A549 (cell line): ENCODE measurements around the gene ALDH16A1. TPM values are rescaled to one million over a fixed set of nuclear protein-coding genes. Genes with fewer than 3 reads are reported as not detected.

Experiments used
- ATAC-seq, 2 experiments: fragments of 200-7000 bp in 1 of 2; fragments of >200 bp in 1 of 2; cut with Nextera tagmentation in 1 of 2; cut with Tn5 transposase in 1 of 2; 3 replicates each; pipeline versions ENCODE4 v1.8.0 to v1.9.1; 2018 to 2020; ENCODE audit warnings: mild to moderate bottlenecking in 1 of 2, moderate library complexity in 1 of 2
- CTCF ChIA-PET: fragments of 300-600 bp; sonication (Branson Sonifier 250); formaldehyde crosslinking; extraction: SDS; loops from one replicate; lab custom pipeline; 2021; ENCODE audit warnings: antibody characterized with exemption, inconsistent platforms; lab: Yijun Ruan, JAX
- POLR2A ChIA-PET: fragments of 350-600 bp; formaldehyde crosslinking; extraction: SDS; loops from one replicate; lab custom pipeline; 2021; ENCODE audit warnings: antibody characterized with exemption, inconsistent platforms; lab: Yijun Ruan, JAX
- DNase-seq, 2 experiments: peaks; one replicate each; pipeline versions ENCODE4 v3.0.0 to v3.0.0-alpha.2; 2011 to 2016; ENCODE audit warnings: low read depth in 1 of 2, low spot score in 1 of 2
- FAIRE-seq: peaks from 2 replicates; lab custom pipeline; 2011; peaks lifted over from hg19 to GRCh38; lab: Jason Lieb, UNC
- H3K27ac ChIP-seq, 2 experiments: fragments of >200 bp; sonication (Bioruptor Twin); formaldehyde crosslinking; 3 replicates each; pipeline ENCODE4 v1.5.1; 2016 to 2017
- H3K4me1 ChIP-seq: fragments of >200 bp; sonication (Bioruptor Twin); formaldehyde crosslinking; 3 replicates; pipeline ENCODE4 v1.6.1; 2016
- H3K4me2 ChIP-seq: fragments of >200 bp; sonication (Bioruptor Twin); formaldehyde crosslinking; 3 replicates; pipeline ENCODE4 v1.6.1; 2016
- H3K4me3 ChIP-seq: fragments of >200 bp; sonication (Bioruptor Twin); formaldehyde crosslinking; 3 replicates; pipeline ENCODE4 v1.5.1; 2016
- H3K9me3 ChIP-seq: fragments of >200 bp; sonication (Bioruptor Twin); formaldehyde crosslinking; 3 replicates; pipeline ENCODE4 v1.6.1; 2016
- EHF ChIP-seq: fragments of 250-450 bp; sonication (Bioruptor Pico); IDR thresholded peaks from 2 replicates; pipeline ENCODE4 v1.5.0; 2020; ENCODE audit warnings: mild to moderate bottlenecking
- HOXB13 ChIP-seq: fragments of 250-450 bp; sonication (Bioruptor Pico); IDR thresholded peaks from 2 replicates; pipeline ENCODE4 v1.5.0; 2020; ENCODE audit warnings: low read depth, mild to moderate bottlenecking, moderate library complexity
- HOXB5 ChIP-seq: fragments of 250-450 bp; sonication (Bioruptor Pico); IDR thresholded peaks from 2 replicates; pipeline ENCODE4 v1.5.0; 2020; ENCODE audit warnings: mild to moderate bottlenecking, moderate library complexity
- JUNB ChIP-seq: fragments of >200 bp; sonication (Bioruptor Twin); formaldehyde crosslinking; IDR thresholded peaks from 2 replicates; pipeline ENCODE4 v1.6.1; 2016
- MAZ ChIP-seq: fragments of 150-350 bp; IDR thresholded peaks from 2 replicates; pipeline ENCODE4 v1.6.1; 2014; ENCODE audit warnings: antibody characterized with exemption, low read depth, low read length, borderline replicate concordance
- RAD21 ChIP-seq, 2 experiments: fragments of >200 bp in 1 of 2; sonication (Bioruptor Twin) in 1 of 2; formaldehyde crosslinking in 1 of 2; IDR thresholded peaks in 1 of 2; conservative IDR thresholded peaks in 1 of 2; 2 replicates in 1 of 2; 3 replicates in 1 of 2; pipeline ENCODE4 v1.6.1; 2012 to 2018; ENCODE audit warnings: inconsistent platforms in 1 of 2
- RNF2 ChIP-seq: fragments of 200-600 bp; sonication (generic); IDR thresholded peaks from 2 replicates; pipeline ENCODE4 v1.6.1; 2016; ENCODE audit warnings: low read depth, mild to moderate bottlenecking, antibody characterized with exemption, moderate library complexity, borderline replicate concordance
- SMC3 ChIP-seq: fragments of >200 bp; sonication (Bioruptor Twin); formaldehyde crosslinking; IDR thresholded peaks from 3 replicates; pipeline ENCODE4 v1.6.1; 2018; ENCODE audit warnings: inconsistent platforms
- SREBF2 ChIP-seq: fragments of 450-650 bp; IDR thresholded peaks from 2 replicates; pipeline ENCODE4 v1.6.1; 2014; ENCODE audit warnings: mild to moderate bottlenecking, moderate library complexity
- WGBS: methylation state at CpG from one replicate; pipeline ENCODE4 v1.1.6; 2017; ENCODE audit errors: missing lambda C conversion rate; 5-methylcytosine and 5-hydroxymethylcytosine counted together
- polyA plus RNA-seq, 4 experiments: library from polyadenylated mRNA; depleted of rRNA in 3 of 4; stranded (reverse); fragments of >200 nt; fragmentation: RNase III in 1 of 4; extraction: RNeasy Plus Mini Kit Qiagen cat#74134 plus additional on column Dnase treatment in 1 of 4; gene quantifications; 2 replicates in 3 of 4; 3 replicates in 1 of 4; pipeline ENCODE4 v1.2.3, GENCODE V29; 2011 to 2017
- small RNA-seq, 6 experiments: library from RNA; depleted of rRNA; stranded (forward); fragments of <200 nt; gene quantifications; one replicate each; pipeline ENCODE3, GENCODE V24; 2012
- TF ChIP-seq, protein P1 (sequence below): fragments of >200 bp; sonication (Bioruptor Twin); formaldehyde crosslinking; IDR thresholded peaks from 2 replicates; pipeline ENCODE4 v1.6.1; 2016
- TF ChIP-seq, protein P2 (sequence below): IDR thresholded peaks from 2 replicates; pipeline ENCODE4 v1.6.1; 2012; ENCODE audit warnings: low read depth, borderline replicate concordance
- TF ChIP-seq, protein P3 (sequence below): fragments of >200 bp; sonication (Bioruptor Twin); formaldehyde crosslinking; IDR thresholded peaks from 3 replicates; pipeline ENCODE4 v1.5.1; 2016
- TF ChIP-seq, protein P4 (sequence below): IDR thresholded peaks from 2 replicates; pipeline ENCODE4 v1.6.1; 2012

ALDH16A1 gene
- polyA plus RNA-seq, 2 of the 4 experiments (the other 2 are of a cell fraction) = 10.2 to 23.0 TPM

DNA sequence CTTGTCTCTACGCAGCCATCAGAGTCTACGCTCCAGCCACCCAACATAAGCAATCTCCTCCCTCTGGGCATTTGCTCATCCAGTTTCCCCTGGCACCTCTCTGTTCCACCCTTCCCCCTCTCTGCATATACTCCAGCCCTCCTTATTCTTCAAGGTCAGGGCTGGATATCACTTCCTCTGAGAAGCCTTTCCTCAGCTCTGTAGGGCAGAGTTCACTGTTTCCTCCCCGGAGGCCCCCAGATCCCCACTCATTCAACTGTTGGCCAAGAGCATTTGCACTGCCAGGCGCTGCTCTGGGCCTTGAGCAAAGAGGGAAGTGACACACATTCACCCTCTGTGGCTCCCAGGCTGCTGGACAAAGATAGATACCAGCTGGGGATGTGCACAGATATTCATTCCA, 62.7 kb downstream of the ALDH16A1 start:
- TF ChIP-seq SMC3 (no peak), RAD21 (conservative IDR thresholded peaks at IDR 0.05 in 1 of 2, IDR thresholded peaks at IDR 0.05 in 1 of 2) (no peak), HOXB13 (CRISPR knock-in tag) (no peak), SREBF2 (no peak), JUNB (no peak), HOXB5 (no peak), EHF (no peak), RNF2 (no peak)
- TF ChIP-seq, protein P1, sequence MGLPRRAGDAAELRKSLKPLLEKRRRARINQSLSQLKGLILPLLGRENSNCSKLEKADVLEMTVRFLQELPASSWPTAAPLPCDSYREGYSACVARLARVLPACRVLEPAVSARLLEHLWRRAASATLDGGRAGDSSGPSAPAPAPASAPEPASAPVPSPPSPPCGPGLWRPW = no peak
- TF ChIP-seq, protein P2, sequence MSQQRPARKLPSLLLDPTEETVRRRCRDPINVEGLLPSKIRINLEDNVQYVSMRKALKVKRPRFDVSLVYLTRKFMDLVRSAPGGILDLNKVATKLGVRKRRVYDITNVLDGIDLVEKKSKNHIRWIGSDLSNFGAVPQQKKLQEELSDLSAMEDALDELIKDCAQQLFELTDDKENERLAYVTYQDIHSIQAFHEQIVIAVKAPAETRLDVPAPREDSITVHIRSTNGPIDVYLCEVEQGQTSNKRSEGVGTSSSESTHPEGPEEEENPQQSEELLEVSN = no peak
- TF ChIP-seq, protein P3, sequence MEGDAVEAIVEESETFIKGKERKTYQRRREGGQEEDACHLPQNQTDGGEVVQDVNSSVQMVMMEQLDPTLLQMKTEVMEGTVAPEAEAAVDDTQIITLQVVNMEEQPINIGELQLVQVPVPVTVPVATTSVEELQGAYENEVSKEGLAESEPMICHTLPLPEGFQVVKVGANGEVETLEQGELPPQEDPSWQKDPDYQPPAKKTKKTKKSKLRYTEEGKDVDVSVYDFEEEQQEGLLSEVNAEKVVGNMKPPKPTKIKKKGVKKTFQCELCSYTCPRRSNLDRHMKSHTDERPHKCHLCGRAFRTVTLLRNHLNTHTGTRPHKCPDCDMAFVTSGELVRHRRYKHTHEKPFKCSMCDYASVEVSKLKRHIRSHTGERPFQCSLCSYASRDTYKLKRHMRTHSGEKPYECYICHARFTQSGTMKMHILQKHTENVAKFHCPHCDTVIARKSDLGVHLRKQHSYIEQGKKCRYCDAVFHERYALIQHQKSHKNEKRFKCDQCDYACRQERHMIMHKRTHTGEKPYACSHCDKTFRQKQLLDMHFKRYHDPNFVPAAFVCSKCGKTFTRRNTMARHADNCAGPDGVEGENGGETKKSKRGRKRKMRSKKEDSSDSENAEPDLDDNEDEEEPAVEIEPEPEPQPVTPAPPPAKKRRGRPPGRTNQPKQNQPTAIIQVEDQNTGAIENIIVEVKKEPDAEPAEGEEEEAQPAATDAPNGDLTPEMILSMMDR = no peak
- TF ChIP-seq, protein P4, sequence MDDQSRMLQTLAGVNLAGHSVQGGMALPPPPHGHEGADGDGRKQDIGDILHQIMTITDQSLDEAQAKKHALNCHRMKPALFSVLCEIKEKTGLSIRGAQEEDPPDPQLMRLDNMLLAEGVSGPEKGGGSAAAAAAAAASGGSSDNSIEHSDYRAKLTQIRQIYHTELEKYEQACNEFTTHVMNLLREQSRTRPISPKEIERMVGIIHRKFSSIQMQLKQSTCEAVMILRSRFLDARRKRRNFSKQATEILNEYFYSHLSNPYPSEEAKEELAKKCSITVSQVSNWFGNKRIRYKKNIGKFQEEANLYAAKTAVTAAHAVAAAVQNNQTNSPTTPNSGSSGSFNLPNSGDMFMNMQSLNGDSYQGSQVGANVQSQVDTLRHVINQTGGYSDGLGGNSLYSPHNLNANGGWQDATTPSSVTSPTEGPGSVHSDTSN = no peak
- 74% methylated on average over 4 of the region's 4 CpGs for WGBS
- Histone ChIP-seq H3K4me3 (no peak overlapping the region), H3K4me2 (no peak overlapping the region), H3K4me1 (peaks cover 15% of the 10 kb centered on the region), H3K9me3 (no peaks in the 10 kb centered on the region), H3K27ac (no peak overlapping the region)
- no peak for FAIRE-seq
- CTCF ChIA-PET = interaction anchor here (1.0 to 4.6 kb wide), 9 partner anchors 10 to 156 kb away, joined by 3 to 42 read pairs (median 6); no protein-coding TSS in a partner anchor
- DNase-seq = no peak
- POLR2A ChIA-PET = no interaction called here
- ATAC-seq = no peak

DNA sequence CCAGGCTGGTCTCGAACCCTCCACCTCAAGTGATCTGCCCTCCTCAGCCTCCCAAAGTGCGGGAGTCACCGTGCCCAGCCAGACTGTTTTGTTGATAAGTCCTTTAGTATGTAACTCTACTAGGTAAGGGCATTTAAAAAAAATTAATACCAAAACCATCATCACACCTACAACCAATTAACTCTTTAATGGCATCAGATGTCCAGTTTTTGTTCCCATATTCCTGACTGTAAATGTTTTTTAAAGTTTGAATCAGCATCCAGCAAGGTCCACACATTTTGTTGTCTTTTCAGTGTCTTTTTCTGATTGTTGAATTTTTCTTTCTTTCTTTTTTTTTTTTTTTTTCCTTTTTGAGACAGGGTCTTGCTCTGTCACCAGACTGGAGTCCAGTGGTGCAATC, 65.0 kb downstream of the ALDH16A1 start:
- Histone ChIP-seq H3K4me3 (no peak overlapping the region), H3K9me3 (no peaks in the 10 kb centered on the region), H3K4me1 (0 out of 3 replicates have a peak, but pooled peaks cover 6% of the 10 kb centered on the region), H3K4me2 (no peak overlapping the region), H3K27ac (no peak overlapping the region)
- POLR2A ChIA-PET = no interaction called here
- no peak for ATAC-seq
- DNase-seq = no peak
- FAIRE-seq = no peak
- CTCF ChIA-PET = interaction anchor here (0.6 to 4.1 kb wide), 8 partner anchors 10 to 319 kb away, joined by 3 to 24 read pairs (median 4); partner anchors contain the start of gene RCN3
- WGBS = 87% methylated on average over 3 of the region's 3 CpGs
- no peak for TF ChIP-seq MAZ

Small RNA genes within 50 kb of the gene (small RNA-seq; reads per million reads assigned to genes)
- gene COX6CP7 = 0 reads per million in 6 experiments
- gene MIR150 = 0 to 1.4 (median 0) reads per million in 6 experiments
- 0 reads per million in 6 experiments for gene SNORD32A
- gene SNORD33 = 0 reads per million in 6 experiments
- 0 reads per million in 6 experiments for gene SNORD34
- gene SNORD35A = 0 reads per million in 6 experiments
- 0 reads per million in 6 experiments for gene SNORD35B

Other genes starting within 250 kb of the ALDH16A1 start
- 5.9 and 8.6 TPM in 2 replicates for gene SLC6A16, start 128.0 kb upstream of the ALDH16A1 start, polyA plus RNA-seq (2011; rRNA removed)
- gene SLC6A16, start 128.0 kb upstream of the ALDH16A1 start, polyA plus RNA-seq (2017; fragmentation: RNase III; extraction: RNeasy Plus Mini Kit Qiagen cat#74134 plus additional on column Dnase treatment) = 2.4 to 3.2 TPM (median 3.2 TPM) in 3 replicates
- not detected in 2 replicates for gene CD37, start 117.8 kb upstream of the ALDH16A1 start, polyA plus RNA-seq (2011; rRNA removed)
- gene CD37, start 117.8 kb upstream of the ALDH16A1 start, polyA plus RNA-seq (2017; fragmentation: RNase III; extraction: RNeasy Plus Mini Kit Qiagen cat#74134 plus additional on column Dnase treatment) = 0.13 to 0.22 TPM in 2 of 3 replicates, not detected in the other
- 15.9 and 20.3 TPM in 2 replicates for gene TEAD2, start 90.8 kb upstream of the ALDH16A1 start, polyA plus RNA-seq (2011; rRNA removed)
- gene TEAD2, start 90.8 kb upstream of the ALDH16A1 start, polyA plus RNA-seq (2017; fragmentation: RNase III; extraction: RNeasy Plus Mini Kit Qiagen cat#74134 plus additional on column Dnase treatment) = 19.0 to 26.3 TPM (median 25.3 TPM) in 3 replicates
- gene DKKL1, start 89.3 kb upstream of the ALDH16A1 start, polyA plus RNA-seq (2011; rRNA removed) = 0.53 and 0.91 TPM in 2 replicates
- gene DKKL1, start 89.3 kb upstream of the ALDH16A1 start, polyA plus RNA-seq (2017; fragmentation: RNase III; extraction: RNeasy Plus Mini Kit Qiagen cat#74134 plus additional on column Dnase treatment) = 0.26 to 0.68 TPM (median 0.37 TPM) in 3 replicates
- 0.08 TPM in 2 replicates for gene KASH5, start 65.0 kb upstream of the ALDH16A1 start, polyA plus RNA-seq (2011; rRNA removed)
- gene KASH5, start 65.0 kb upstream of the ALDH16A1 start, polyA plus RNA-seq (2017; fragmentation: RNase III; extraction: RNeasy Plus Mini Kit Qiagen cat#74134 plus additional on column Dnase treatment) = 0.17 TPM in 1 of 3 replicates, not detected in the others
- not detected in 2 replicates for gene PTH2, start 29.8 kb upstream of the ALDH16A1 start, polyA plus RNA-seq (2011; rRNA removed)
- gene PTH2, start 29.8 kb upstream of the ALDH16A1 start, polyA plus RNA-seq (2017; fragmentation: RNase III; extraction: RNeasy Plus Mini Kit Qiagen cat#74134 plus additional on column Dnase treatment) = not detected in 3 replicates
- 0.06 TPM in 1 of 2 replicates, not detected in the other for gene GFY, start 27.8 kb upstream of the ALDH16A1 start, polyA plus RNA-seq (2011; rRNA removed)
- gene GFY, start 27.8 kb upstream of the ALDH16A1 start, polyA plus RNA-seq (2017; fragmentation: RNase III; extraction: RNeasy Plus Mini Kit Qiagen cat#74134 plus additional on column Dnase treatment) = 0.16 to 0.18 TPM in 2 of 3 replicates, not detected in the other
- 0.48 and 0.50 TPM in 2 replicates for gene SLC17A7, start 11.7 kb upstream of the ALDH16A1 start, polyA plus RNA-seq (2011; rRNA removed)
- gene SLC17A7, start 11.7 kb upstream of the ALDH16A1 start, polyA plus RNA-seq (2017; fragmentation: RNase III; extraction: RNeasy Plus Mini Kit Qiagen cat#74134 plus additional on column Dnase treatment) = 0.35 to 0.44 TPM (median 0.39 TPM) in 3 replicates
- gene PIH1D1, start 1.4 kb upstream of the ALDH16A1 start, polyA plus RNA-seq (2011; rRNA removed) = 74.1 and 89.7 TPM in 2 replicates
- gene PIH1D1, start 1.4 kb upstream of the ALDH16A1 start, polyA plus RNA-seq (2017; fragmentation: RNase III; extraction: RNeasy Plus Mini Kit Qiagen cat#74134 plus additional on column Dnase treatment) = 96.8 to 114 TPM (median 113 TPM) in 3 replicates
- gene FLT3LG, start 21.0 kb downstream of the ALDH16A1 start, polyA plus RNA-seq (2011; rRNA removed) = 0.42 and 0.58 TPM in 2 replicates
- gene FLT3LG, start 21.0 kb downstream of the ALDH16A1 start, polyA plus RNA-seq (2017; fragmentation: RNase III; extraction: RNeasy Plus Mini Kit Qiagen cat#74134 plus additional on column Dnase treatment) = 0.99 to 1.2 TPM (median 1.0 TPM) in 3 replicates
- gene RPL13A, start 34.4 kb downstream of the ALDH16A1 start, polyA plus RNA-seq (2011; rRNA removed) = 5,391 and 5,410 TPM in 2 replicates
- 3,383 to 3,595 TPM (median 3,438 TPM) in 3 replicates for gene RPL13A, start 34.4 kb downstream of the ALDH16A1 start, polyA plus RNA-seq (2017; fragmentation: RNase III; extraction: RNeasy Plus Mini Kit Qiagen cat#74134 plus additional on column Dnase treatment)
- gene RPS11, start 43.2 kb downstream of the ALDH16A1 start, polyA plus RNA-seq (2011; rRNA removed) = 2,624 and 3,014 TPM in 2 replicates
- gene RPS11, start 43.2 kb downstream of the ALDH16A1 start, polyA plus RNA-seq (2017; fragmentation: RNase III; extraction: RNeasy Plus Mini Kit Qiagen cat#74134 plus additional on column Dnase treatment) = 3,721 to 3,877 TPM (median 3,793 TPM) in 3 replicates
- 25.7 and 32.0 TPM in 2 replicates for gene FCGRT, start 59.4 kb downstream of the ALDH16A1 start, polyA plus RNA-seq (2011; rRNA removed)
- 20.0 to 28.4 TPM (median 28.4 TPM) in 3 replicates for gene FCGRT, start 59.4 kb downstream of the ALDH16A1 start, polyA plus RNA-seq (2017; fragmentation: RNase III; extraction: RNeasy Plus Mini Kit Qiagen cat#74134 plus additional on column Dnase treatment)
- gene RCN3, start 74.8 kb downstream of the ALDH16A1 start, polyA plus RNA-seq (2011; rRNA removed) = 0.31 and 0.41 TPM in 2 replicates
- gene RCN3, start 74.8 kb downstream of the ALDH16A1 start, polyA plus RNA-seq (2017; fragmentation: RNase III; extraction: RNeasy Plus Mini Kit Qiagen cat#74134 plus additional on column Dnase treatment) = 1.6 to 2.1 TPM (median 1.8 TPM) in 3 replicates
- gene NOSIP, start 127.3 kb downstream of the ALDH16A1 start, polyA plus RNA-seq (2011; rRNA removed) = 49.0 and 52.5 TPM in 2 replicates
- gene NOSIP, start 127.3 kb downstream of the ALDH16A1 start, polyA plus RNA-seq (2017; fragmentation: RNase III; extraction: RNeasy Plus Mini Kit Qiagen cat#74134 plus additional on column Dnase treatment) = 98.0 to 105 TPM (median 101 TPM) in 3 replicates
- gene PRRG2, start 128.1 kb downstream of the ALDH16A1 start, polyA plus RNA-seq (2011; rRNA removed) = 0.53 and 0.82 TPM in 2 replicates
- 0.68 to 1.1 TPM (median 1.0 TPM) in 3 replicates for gene PRRG2, start 128.1 kb downstream of the ALDH16A1 start, polyA plus RNA-seq (2017; fragmentation: RNase III; extraction: RNeasy Plus Mini Kit Qiagen cat#74134 plus additional on column Dnase treatment)
- gene PRR12, start 138.0 kb downstream of the ALDH16A1 start, polyA plus RNA-seq (2011; rRNA removed) = 0.78 and 1.6 TPM in 2 replicates
- gene PRR12, start 138.0 kb downstream of the ALDH16A1 start, polyA plus RNA-seq (2017; fragmentation: RNase III; extraction: RNeasy Plus Mini Kit Qiagen cat#74134 plus additional on column Dnase treatment) = 13.0 to 16.3 TPM (median 15.6 TPM) in 3 replicates
- 45.9 and 47.6 TPM in 2 replicates for gene RRAS, start 186.9 kb downstream of the ALDH16A1 start, polyA plus RNA-seq (2011; rRNA removed)
- gene RRAS, start 186.9 kb downstream of the ALDH16A1 start, polyA plus RNA-seq (2017; fragmentation: RNase III; extraction: RNeasy Plus Mini Kit Qiagen cat#74134 plus additional on column Dnase treatment) = 49.2 to 55.4 TPM (median 50.2 TPM) in 3 replicates
- 4.0 and 6.1 TPM in 2 replicates for gene SCAF1, start 189.0 kb downstream of the ALDH16A1 start, polyA plus RNA-seq (2011; rRNA removed)
- 41.0 to 47.9 TPM (median 47.2 TPM) in 3 replicates for gene SCAF1, start 189.0 kb downstream of the ALDH16A1 start, polyA plus RNA-seq (2017; fragmentation: RNase III; extraction: RNeasy Plus Mini Kit Qiagen cat#74134 plus additional on column Dnase treatment)
- 54.0 and 68.6 TPM in 2 replicates for gene IRF3, start 212.6 kb downstream of the ALDH16A1 start, polyA plus RNA-seq (2011; rRNA removed)
- 88.5 to 114 TPM (median 103 TPM) in 3 replicates for gene IRF3, start 212.6 kb downstream of the ALDH16A1 start, polyA plus RNA-seq (2017; fragmentation: RNase III; extraction: RNeasy Plus Mini Kit Qiagen cat#74134 plus additional on column Dnase treatment)
- 26.6 and 29.2 TPM in 2 replicates for gene BCL2L12, start 212.7 kb downstream of the ALDH16A1 start, polyA plus RNA-seq (2011; rRNA removed)
- 47.8 to 53.0 TPM (median 48.6 TPM) in 3 replicates for gene BCL2L12, start 212.7 kb downstream of the ALDH16A1 start, polyA plus RNA-seq (2017; fragmentation: RNase III; extraction: RNeasy Plus Mini Kit Qiagen cat#74134 plus additional on column Dnase treatment)
- 440 and 504 TPM in 2 replicates for gene PRMT1, start 224.0 kb downstream of the ALDH16A1 start, polyA plus RNA-seq (2011; rRNA removed)
- 488 to 516 TPM (median 500 TPM) in 3 replicates for gene PRMT1, start 224.0 kb downstream of the ALDH16A1 start, polyA plus RNA-seq (2017; fragmentation: RNase III; extraction: RNeasy Plus Mini Kit Qiagen cat#74134 plus additional on column Dnase treatment)
- gene ADM5, start 236.4 kb downstream of the ALDH16A1 start, polyA plus RNA-seq (2011; rRNA removed) = 2.0 and 2.9 TPM in 2 replicates
- gene ADM5, start 236.4 kb downstream of the ALDH16A1 start, polyA plus RNA-seq (2017; fragmentation: RNase III; extraction: RNeasy Plus Mini Kit Qiagen cat#74134 plus additional on column Dnase treatment) = 4.3 to 4.5 TPM (median 4.4 TPM) in 3 replicates
- gene CPT1C, start 237.9 kb downstream of the ALDH16A1 start, polyA plus RNA-seq (2011; rRNA removed) = 8.2 and 8.5 TPM in 2 replicates
- gene CPT1C, start 237.9 kb downstream of the ALDH16A1 start, polyA plus RNA-seq (2017; fragmentation: RNase III; extraction: RNeasy Plus Mini Kit Qiagen cat#74134 plus additional on column Dnase treatment) = 13.7 to 17.1 TPM (median 15.4 TPM) in 3 replicates